Fibroblast of pulmonary artery (primary cell): ENCODE results near the gene MEIS2.

Source experiments
- DNase-seq: peaks from one replicate; pipeline ENCODE4 v3.0.0-alpha.2; 2010; ENCODE audit warnings: low read depth
- H3K4me3 ChIP-seq: replicated peaks from 2 replicates; pipeline ENCODE4 v1.5.1; 2011; ENCODE audit warnings: low read depth, mild to moderate bottlenecking, control low read depth, low read length, moderate library complexity
- CTCF ChIP-seq: IDR thresholded peaks from 2 replicates; pipeline ENCODE4 v1.5.1; 2011; ENCODE audit warnings: mild to moderate bottlenecking, control low read depth, low read length, inconsistent platforms; ENCODE audit errors: missing control alignments

The MEIS2 gene

DNA sequence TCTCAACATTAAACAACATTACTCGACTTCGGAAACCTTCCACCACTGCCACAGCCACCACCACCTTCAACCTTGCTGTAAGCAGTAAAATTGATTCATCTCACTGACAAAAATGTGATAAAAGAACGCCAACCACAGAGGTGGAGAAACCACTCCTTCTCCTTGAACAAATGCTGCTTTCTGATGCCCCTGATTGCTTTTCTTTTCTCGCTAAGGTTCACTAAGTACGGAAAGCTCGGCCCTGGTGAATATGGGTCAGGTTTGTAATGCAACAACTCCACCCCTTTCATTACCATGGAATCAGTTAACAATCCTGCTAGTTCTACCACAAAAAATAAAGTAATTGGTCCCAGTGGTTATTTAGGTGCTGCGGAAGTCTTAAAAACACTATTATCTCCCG is 44.9 kb downstream of the MEIS2 start:
- no peak for DNase-seq
- H3K4me3 ChIP-seq = no peak overlapping the region
- TF ChIP-seq CTCF = no peak

DNA sequence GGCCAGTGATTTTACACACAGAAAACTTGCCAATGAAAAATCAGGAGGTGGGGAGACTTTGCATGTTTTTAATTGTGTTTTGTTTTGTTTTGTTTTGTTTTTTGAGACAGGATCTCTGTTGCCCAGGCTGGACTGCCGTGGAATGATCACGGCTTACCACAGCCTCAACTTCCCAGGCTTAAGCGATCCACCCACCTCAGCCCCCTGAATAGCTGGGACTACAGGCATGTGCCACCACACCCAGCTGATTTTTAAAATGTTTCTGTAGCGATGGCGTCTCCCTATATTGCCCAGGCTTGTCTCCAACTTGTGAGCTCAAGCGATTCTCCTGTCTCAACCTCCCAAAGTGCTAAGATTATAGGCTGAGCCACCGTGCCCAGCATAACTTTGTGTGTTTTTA is 46.0 kb downstream of the MEIS2 start:
- no peak for TF ChIP-seq CTCF

GRCh38 chr15:37053166-37053565 is 47.2 kb downstream of the MEIS2 start:
- no peak overlapping the region for H3K4me3 ChIP-seq
- peak; percentile 61 for DNase-seq
- TF ChIP-seq CTCF = no peak

More for the DNA sequence above, 46.0 kb downstream of the MEIS2 start:
- H3K4me3 ChIP-seq = no peak overlapping the region
- no peak for DNase-seq

GRCh38 chr15:37050345-37050744 is 50.0 kb downstream of the MEIS2 start:
- TF ChIP-seq CTCF = no peak
- no peak overlapping the region for H3K4me3 ChIP-seq
- DNase-seq = no peak

DNA sequence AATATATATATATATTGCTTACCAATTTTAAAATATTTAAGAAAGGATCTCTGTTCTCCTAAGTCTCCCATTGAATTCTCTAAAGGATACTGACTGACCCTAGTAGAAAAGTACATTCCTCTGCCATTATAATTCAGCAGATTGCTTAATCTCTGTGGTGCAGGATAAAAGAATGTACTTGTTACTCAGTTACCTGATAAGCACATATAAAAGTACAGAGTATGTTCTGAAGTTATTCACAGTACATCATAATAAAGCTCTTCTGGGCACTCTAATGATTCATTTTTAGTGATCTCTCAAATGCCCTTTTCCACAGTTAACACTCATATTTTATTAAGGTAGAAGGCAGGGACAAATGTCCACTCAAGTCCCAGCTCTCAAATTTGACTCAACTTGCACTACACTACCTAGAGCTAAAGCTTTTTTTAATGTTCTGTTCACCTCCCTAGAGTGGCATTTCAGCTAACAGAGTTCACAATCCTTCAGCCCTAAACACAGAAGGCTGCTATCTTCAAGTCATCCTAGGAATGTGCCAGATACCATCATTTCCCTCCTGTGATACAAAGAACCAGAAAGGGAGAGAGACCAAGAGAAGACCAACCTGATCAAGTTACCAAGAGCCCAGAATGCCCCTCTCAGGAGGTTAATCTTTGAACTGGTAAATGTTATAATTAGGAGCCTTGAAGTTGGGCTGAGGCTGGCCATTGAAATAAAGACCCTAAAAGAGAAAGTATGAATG is 53.3 kb downstream of the MEIS2 start:
- H3K4me3 ChIP-seq = no peak overlapping the region
- TF ChIP-seq CTCF = no peak
- DNase-seq = peak; percentile 84

- TF ChIP-seq CTCF = no peak
- H3K4me3 ChIP-seq = no peak overlapping the region
- no peak for DNase-seq
These were observed 54.2 kb downstream of the MEIS2 start for GRCh38 chr15:37045859-37046740.
